Pancreas (tissue), 10 donors: ENCODE measurements around the gene FAM184B. TPM values are rescaled to one million over a fixed set of nuclear protein-coding genes. Genes with fewer than 3 reads are reported as not detected.

Experiments used
- ATAC-seq, 4 donors: fragments of 200-7000 bp; cut with Tn5 transposase; one replicate each; pipeline versions ENCODE4 v1.8.0 to v1.9.1; 2020; ENCODE audit warnings: mild to moderate bottlenecking in 4 of 4, moderate library complexity in 4 of 4
- DNase-seq, 6 donors: peaks; one replicate each; pipeline ENCODE4 v3.0.0-alpha.2; 2020
- FAIRE-seq: peaks from 2 replicates; lab custom pipeline; 2012; peaks lifted over from hg19 to GRCh38; lab: Jason Lieb, UNC
- H3K27ac ChIP-seq, 4 donors: fragments of 200-600 bp; sonication (generic); 1 replicate in 3 of 4; 2 replicates in 1 of 4; pipeline versions ENCODE4 v1.5.0 to v1.8.0; 2020
- H3K27me3 ChIP-seq, 4 donors: fragments of 200-600 bp; one replicate each; pipeline ENCODE4 v1.8.0; 2021
- H3K36me3 ChIP-seq, 3 donors: fragments of 200-600 bp; sonication (generic) in 1 of 3; one replicate each; pipeline versions ENCODE4 v1.5.0 to v1.8.0; 2020 to 2021
- H3K4me1 ChIP-seq, 3 donors: fragments of 200-600 bp; one replicate each; pipeline ENCODE4 v1.8.0; 2021
- H3K4me3 ChIP-seq, 4 donors: fragments of 200-600 bp; sonication (generic) in 2 of 4; one replicate each; pipeline versions ENCODE4 v1.5.0 to v1.8.0; 2020 to 2021
- H3K9me3 ChIP-seq, 4 donors: fragments of 200-600 bp; one replicate each; pipeline ENCODE4 v1.8.0; 2021
- WGBS, 2 donors: extraction: QIAGEN DNeasy Blood & Tissue Kit; methylation state at CpG; one replicate each; pipeline ENCODE4 v1.1.7; 2013; 5-methylcytosine and 5-hydroxymethylcytosine counted together
- intact Hi-C, 3 donors: fragments of 100-400 bp; cut with DNase I; formaldehyde crosslinking; loops; one replicate each; pipeline versions ENCODE4 v1.11.1 to v1.14.2; 2022
- polyA plus RNA-seq, 2 donors: library from polyadenylated mRNA; stranded (reverse); fragments of 200-250 nt; gene quantifications; one replicate each; pipeline ENCODE4 v1.2.3, GENCODE V29; 2013
- total RNA-seq, 6 donors: library from RNA; stranded (reverse); fragmentation: NEBNext Ultra II Directional in 4 of 6; extraction: Animal tissue kit (Norgen Biotek cat#: 25700) in 4 of 6; gene quantifications; one replicate each; pipeline versions ENCODE4 v1.2.1 to v1.2.4, GENCODE V29; 2021 to 2023
- TF ChIP-seq, protein P1 (sequence below), 4 donors: fragments of 200-600 bp; sonication (generic) in 3 of 4; IDR thresholded peaks; one replicate each; pipeline versions ENCODE4 v1.5.0 to v1.8.0; 2021; ENCODE audit warnings: antibody characterized with exemption in 4 of 4
- donor health status: healthy with polysubstance abuse.
- donor health status: DM: no; HTN: no; CAD: no; lungs with moderate emphysema.
- donor health status: DM: no; HTN: no; CAD: no.
- donor health status: control.
- donor health status: control.
- donor health status: Bipolar disorder and iron deficiency.
- donor health status: DM: yes; HTN: yes; CAD: no.
- donor health status: DM: no; HTN: no; CAD: no.
- donor health status: DM: no; HTN: no; CAD: no.
- donor health status: DM: yes; HTN: yes; CAD: no.

Gene FAM184B
- total and polyA plus RNA-seq, 8 donors, result 0.04 to 0.07 TPM; not detected in 6

DNA sequence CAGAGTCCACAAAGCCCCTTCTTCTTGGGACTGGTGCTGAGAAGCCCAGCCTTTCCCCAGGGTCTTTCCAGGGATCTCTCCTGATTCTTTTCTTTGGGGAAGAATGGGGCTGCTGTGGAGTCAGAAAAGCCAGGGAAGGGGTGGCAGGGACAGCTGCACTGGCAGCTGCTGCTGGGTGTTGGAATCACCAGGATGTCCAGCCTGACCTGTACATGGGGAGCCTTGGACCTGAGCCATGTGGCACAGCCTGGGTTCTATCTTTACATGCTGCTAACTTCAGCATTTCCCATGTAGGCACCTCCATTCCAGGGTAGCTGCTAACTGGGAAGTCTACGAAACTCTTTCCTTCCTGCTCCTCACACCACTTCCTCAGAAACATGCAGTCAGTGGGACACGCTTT lies 131.0 kb downstream of the FAM184B start:
- WGBS, 2 donors, result 80 to 91% methylated on average over 2 of the region's 2 CpGs

DNA sequence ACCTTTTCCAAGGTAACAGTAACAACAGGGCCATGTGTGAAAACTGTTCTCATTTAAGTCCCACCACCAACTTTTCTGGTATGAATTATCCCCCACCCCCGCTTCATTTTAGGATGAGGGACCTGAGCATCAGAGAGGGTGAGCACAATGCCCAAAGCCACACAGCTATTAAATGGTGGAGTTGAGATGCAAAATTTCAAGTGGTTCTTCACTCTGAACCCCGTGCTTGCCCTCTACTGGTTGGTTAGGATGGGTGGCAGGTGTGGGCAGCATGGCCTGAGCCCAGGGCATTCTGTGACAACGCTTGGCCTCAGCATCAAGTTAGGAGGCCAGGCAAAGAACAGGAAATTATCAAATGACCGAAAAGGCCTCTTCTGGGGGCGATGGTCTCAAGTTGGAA lies 133.5 kb downstream of the FAM184B start:
- 69 to 78% methylated on average over 5 of the region's 5 CpGs for WGBS, 2 donors
- ATAC-seq (no peak), DNase-seq (no peak), FAIRE-seq (no peak)
- H3K9me3 ChIP-seq, result no peaks in the 10 kb centered on the region
- no peak overlapping the region for H3K27ac ChIP-seq
- no peaks in the 10 kb centered on the region for H3K36me3 ChIP-seq
- intact Hi-C loops, result no loop called here
- H3K4me3 ChIP-seq, result no peak overlapping the region
- H3K27me3 ChIP-seq, result no peaks in the 10 kb centered on the region
- no peaks in the 10 kb centered on the region for H3K4me1 ChIP-seq
- TF ChIP-seq, protein P1, sequence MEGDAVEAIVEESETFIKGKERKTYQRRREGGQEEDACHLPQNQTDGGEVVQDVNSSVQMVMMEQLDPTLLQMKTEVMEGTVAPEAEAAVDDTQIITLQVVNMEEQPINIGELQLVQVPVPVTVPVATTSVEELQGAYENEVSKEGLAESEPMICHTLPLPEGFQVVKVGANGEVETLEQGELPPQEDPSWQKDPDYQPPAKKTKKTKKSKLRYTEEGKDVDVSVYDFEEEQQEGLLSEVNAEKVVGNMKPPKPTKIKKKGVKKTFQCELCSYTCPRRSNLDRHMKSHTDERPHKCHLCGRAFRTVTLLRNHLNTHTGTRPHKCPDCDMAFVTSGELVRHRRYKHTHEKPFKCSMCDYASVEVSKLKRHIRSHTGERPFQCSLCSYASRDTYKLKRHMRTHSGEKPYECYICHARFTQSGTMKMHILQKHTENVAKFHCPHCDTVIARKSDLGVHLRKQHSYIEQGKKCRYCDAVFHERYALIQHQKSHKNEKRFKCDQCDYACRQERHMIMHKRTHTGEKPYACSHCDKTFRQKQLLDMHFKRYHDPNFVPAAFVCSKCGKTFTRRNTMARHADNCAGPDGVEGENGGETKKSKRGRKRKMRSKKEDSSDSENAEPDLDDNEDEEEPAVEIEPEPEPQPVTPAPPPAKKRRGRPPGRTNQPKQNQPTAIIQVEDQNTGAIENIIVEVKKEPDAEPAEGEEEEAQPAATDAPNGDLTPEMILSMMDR (IDR thresholded peaks at IDR 0.05), result no peak

More for the DNA sequence above, 131.0 kb downstream of the FAM184B start:
- intact Hi-C loops, result no loop called here
- ATAC-seq (no peak), DNase-seq (no peak), FAIRE-seq (no peak)
- no peak overlapping the region for H3K27ac ChIP-seq
- H3K4me1 ChIP-seq, result no peaks in the 10 kb centered on the region
- H3K9me3 ChIP-seq, result no peaks in the 10 kb centered on the region
- TF ChIP-seq, protein P1 (IDR thresholded peaks at IDR 0.05), result no peak
- no peak overlapping the region for H3K4me3 ChIP-seq
- H3K36me3 ChIP-seq, result no peaks in the 10 kb centered on the region
- no peaks in the 10 kb centered on the region for H3K27me3 ChIP-seq

DNA sequence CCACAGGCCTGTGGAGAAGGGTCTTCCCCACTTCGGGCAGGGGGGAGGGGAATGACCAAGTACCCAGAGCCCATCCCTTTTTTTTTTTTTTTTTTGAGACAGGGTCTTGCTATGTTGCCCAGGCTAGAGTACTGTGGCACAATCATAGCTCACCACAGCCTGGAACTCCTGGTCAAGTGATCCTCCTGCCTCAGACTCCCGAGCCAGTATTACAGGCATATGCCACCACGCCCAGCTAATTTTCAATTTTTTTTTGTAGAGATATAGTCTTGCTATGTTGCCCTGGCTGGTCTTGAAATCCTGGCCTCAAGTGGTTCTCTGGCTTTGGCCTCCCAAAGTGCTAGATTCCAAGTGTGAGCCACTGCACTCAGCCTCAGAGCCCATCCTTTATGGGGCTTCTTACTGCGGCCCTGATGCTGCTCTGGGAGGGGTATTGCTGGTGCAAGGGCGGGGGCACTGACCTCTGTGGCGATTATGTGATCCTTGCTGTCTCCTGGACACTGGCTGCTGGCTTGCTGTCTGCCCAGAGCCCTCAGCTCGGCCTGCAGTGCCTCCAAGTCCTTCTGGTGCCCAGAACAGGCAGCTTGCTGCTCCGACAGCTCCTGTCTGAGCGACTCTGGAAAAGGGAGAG lies 134.1 kb downstream of the FAM184B start:
- intact Hi-C loops, result no loop called here
- FAIRE-seq, result no peak

DNA sequence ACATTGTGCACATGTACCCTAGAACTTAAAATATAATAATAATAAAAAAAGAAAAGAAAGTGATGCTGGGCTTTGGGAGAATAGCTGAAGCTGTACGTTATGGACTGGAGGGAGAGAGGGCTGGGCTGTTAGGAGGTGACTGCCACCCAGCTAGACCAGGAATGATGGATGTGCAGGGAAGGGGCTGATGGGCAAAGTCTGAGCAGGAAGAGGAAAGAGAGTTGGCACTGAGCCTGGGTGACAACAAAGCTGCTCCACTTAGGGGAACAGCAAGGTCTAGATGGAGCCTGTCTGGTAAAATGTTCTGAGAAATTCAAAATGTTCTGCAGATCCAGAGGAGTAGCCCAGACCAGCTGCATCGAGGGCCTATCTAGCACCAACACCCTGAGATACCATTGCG lies 134.7 kb downstream of the FAM184B start:
- no peak for FAIRE-seq
- Histone ChIP-seq H3K36me3 (no peaks in the 10 kb centered on the region), H3K4me1 (no peaks in the 10 kb centered on the region), H3K9me3 (no peaks in the 10 kb centered on the region), H3K4me3 (no peak overlapping the region), H3K27ac (no peak overlapping the region), H3K27me3 (no peaks in the 10 kb centered on the region)
- 56 to 65% methylated on average over 3 of the region's 3 CpGs for WGBS, 2 donors
- no peak for DNase-seq
- intact Hi-C loops, result no loop called here
- TF ChIP-seq, protein P1 (IDR thresholded peaks at IDR 0.05), result no peak
- no peak for ATAC-seq

More for the DNA sequence above, 134.1 kb downstream of the FAM184B start:
- no peaks in the 10 kb centered on the region for H3K36me3 ChIP-seq
- 71 to 83% methylated on average over 9 of the region's 9 CpGs for WGBS, 2 donors
- H3K4me1 ChIP-seq, result no peaks in the 10 kb centered on the region
- H3K9me3 ChIP-seq, result no peaks in the 10 kb centered on the region
- H3K27ac ChIP-seq, result no peak overlapping the region
- H3K4me3 ChIP-seq, result no peak overlapping the region
- ATAC-seq, result no peak
- no peak for DNase-seq
- TF ChIP-seq, protein P1 (IDR thresholded peaks at IDR 0.05), result no peak
- no peaks in the 10 kb centered on the region for H3K27me3 ChIP-seq

DNA sequence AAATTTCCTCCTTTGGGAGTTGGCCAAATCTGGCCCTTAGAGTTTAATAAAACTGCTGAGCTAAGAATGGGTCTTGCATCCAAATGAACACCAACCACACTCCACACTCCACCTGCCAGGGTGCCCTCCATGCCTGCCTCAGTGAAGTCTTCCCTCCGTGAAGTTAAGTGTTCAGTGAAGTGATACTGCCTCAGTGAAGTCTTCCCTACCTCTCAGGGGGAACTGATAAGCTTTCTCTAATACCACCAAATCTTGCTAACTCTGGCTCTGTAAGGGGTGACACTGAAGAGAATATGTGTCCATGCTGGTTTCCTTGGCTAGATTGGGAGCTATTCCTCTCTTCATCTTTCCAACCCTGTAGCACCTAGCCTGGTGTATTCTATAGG lies 139.0 kb downstream of the FAM184B start:
- no peaks in the 10 kb centered on the region for H3K4me1 ChIP-seq
- ATAC-seq, result no peak
- no peak overlapping the region for H3K27ac ChIP-seq
- H3K27me3 ChIP-seq, result no peaks in the 10 kb centered on the region
- no peaks in the 10 kb centered on the region for H3K36me3 ChIP-seq
- TF ChIP-seq, protein P1 (IDR thresholded peaks at IDR 0.05), result no peak
- no peaks in the 10 kb centered on the region for H3K9me3 ChIP-seq
- no peak for FAIRE-seq
- DNase-seq, result no peak
- 83 to 93% methylated on average over 1 of the region's 1 CpG for WGBS, 2 donors
- H3K4me3 ChIP-seq, result no peak overlapping the region
- intact Hi-C loops, result loop anchor here in 1 of 3 donors (5.0 kb wide), 1 partner anchor 95 kb away; no protein-coding TSS in a partner anchor
